ENCODE measurements around the gene XXYLT1.
"Not testable (repeated sequence)": the region's sequence is repeated elsewhere in the genome, so short reads cannot be mapped to it uniquely, and the experiment has no call there.

Gene XXYLT1

GRCh38 chr3:195224980-195225580 is 45.9 kb downstream of the XXYLT1 start:
- DNase-seq: no peak

- no peak for DNase-seq
Observed at GRCh38 chr3:195224156-195224979, 46.6 kb downstream of the XXYLT1 start.

- no peak for DNase-seq
Observed at GRCh38 chr3:195221876-195222617, 48.9 kb downstream of the XXYLT1 start.

- no peak for DNase-seq
Observed at GRCh38 chr3:195221015-195221853, 49.7 kb downstream of the XXYLT1 start.

- DNase-seq: no peak
Observed at GRCh38 chr3:195219351-195220230, 51.4 kb downstream of the XXYLT1 start.

- not testable (repeated sequence) for DNase-seq
Observed at GRCh38 chr3:195218331-195218730, 52.6 kb downstream of the XXYLT1 start.

- not testable (repeated sequence) for DNase-seq
Observed at GRCh38 chr3:195215576-195215975, 55.4 kb downstream of the XXYLT1 start.

- DNase-seq: no peak
Observed at GRCh38 chr3:195214381-195214780, 56.6 kb downstream of the XXYLT1 start.

- DNase-seq: no peak
Observed at GRCh38 chr3:195213639-195214315, 57.2 kb downstream of the XXYLT1 start.

- no peak for DNase-seq
Observed at GRCh38 chr3:195212749-195213375, 58.1 kb downstream of the XXYLT1 start.

- no peak for DNase-seq
Observed at GRCh38 chr3:195212033-195212748, 58.8 kb downstream of the XXYLT1 start.

GRCh38 chr3:195210266-195210973 is 60.5 kb downstream of the XXYLT1 start:
- peak; percentile 53 for DNase-seq

GRCh38 chr3:195209847-195210265 is 61.1 kb downstream of the XXYLT1 start:
- DNase-seq: no peak

- DNase-seq: no peak
Observed at GRCh38 chr3:195209083-195209846, 61.7 kb downstream of the XXYLT1 start.

- no peak for DNase-seq
Observed at GRCh38 chr3:195208631-195209030, 62.3 kb downstream of the XXYLT1 start.

GRCh38 chr3:195208183-195208582 is 62.8 kb downstream of the XXYLT1 start:
- DNase-seq: no peak

- no peak for DNase-seq
Observed at GRCh38 chr3:195207731-195208130, 63.2 kb downstream of the XXYLT1 start.

GRCh38 chr3:195207056-195207455 is 63.9 kb downstream of the XXYLT1 start:
- no peak for DNase-seq

All from DMS79 treated with DMSO at 0.1 percent for 48 hours (cell line).